ENCODE data around the gene LYPD6B. TPM values are rescaled to one million over a fixed set of nuclear protein-coding genes. Genes with fewer than 3 reads are reported as not detected.

The LYPD6B gene
- total RNA-seq, 1 donor from 2014 or later = 10.1 TPM

DNA sequence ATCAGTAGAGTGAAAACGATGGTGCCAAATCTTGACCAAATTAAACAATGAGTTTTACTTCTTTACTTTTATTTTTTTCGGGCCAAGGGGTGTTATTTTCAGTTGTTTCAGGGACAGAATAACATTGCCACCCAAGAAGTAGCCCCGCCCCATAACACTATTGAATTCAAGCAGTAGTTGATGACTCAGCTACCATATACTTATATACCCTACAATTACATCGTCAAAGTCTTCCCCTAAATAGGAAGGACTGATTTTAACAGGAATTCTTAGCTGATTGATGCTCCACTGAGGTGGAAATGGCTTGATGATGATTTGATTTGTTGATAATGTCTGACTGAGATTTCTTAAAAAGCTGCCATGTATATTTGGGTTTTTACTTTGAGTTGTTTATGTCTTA lies 24.7 kb downstream of the LYPD6B start:
- no peaks in the 10 kb centered on the region for H3K27me3 ChIP-seq
- no peak overlapping the region for H3K27ac ChIP-seq
- no peak for DNase-seq (ENCODE audit: extremely low spot score in 2 of 2)
- TF ChIP-seq, protein P1, sequence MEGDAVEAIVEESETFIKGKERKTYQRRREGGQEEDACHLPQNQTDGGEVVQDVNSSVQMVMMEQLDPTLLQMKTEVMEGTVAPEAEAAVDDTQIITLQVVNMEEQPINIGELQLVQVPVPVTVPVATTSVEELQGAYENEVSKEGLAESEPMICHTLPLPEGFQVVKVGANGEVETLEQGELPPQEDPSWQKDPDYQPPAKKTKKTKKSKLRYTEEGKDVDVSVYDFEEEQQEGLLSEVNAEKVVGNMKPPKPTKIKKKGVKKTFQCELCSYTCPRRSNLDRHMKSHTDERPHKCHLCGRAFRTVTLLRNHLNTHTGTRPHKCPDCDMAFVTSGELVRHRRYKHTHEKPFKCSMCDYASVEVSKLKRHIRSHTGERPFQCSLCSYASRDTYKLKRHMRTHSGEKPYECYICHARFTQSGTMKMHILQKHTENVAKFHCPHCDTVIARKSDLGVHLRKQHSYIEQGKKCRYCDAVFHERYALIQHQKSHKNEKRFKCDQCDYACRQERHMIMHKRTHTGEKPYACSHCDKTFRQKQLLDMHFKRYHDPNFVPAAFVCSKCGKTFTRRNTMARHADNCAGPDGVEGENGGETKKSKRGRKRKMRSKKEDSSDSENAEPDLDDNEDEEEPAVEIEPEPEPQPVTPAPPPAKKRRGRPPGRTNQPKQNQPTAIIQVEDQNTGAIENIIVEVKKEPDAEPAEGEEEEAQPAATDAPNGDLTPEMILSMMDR (IDR thresholded peaks at IDR 0.05) = no peak
- TF ChIP-seq POLR2A (IDR thresholded peaks at IDR 0.05) (no peak), POLR2AphosphoS5 (IDR thresholded peaks at IDR 0.05; ENCODE audit: insufficient read depth in 1 of 2, low read depth in 1 of 2) (no peak)
- intact Hi-C loops (cut with DNase I) = no loop called here
- no peaks in the 10 kb centered on the region for H3K36me3 ChIP-seq
- peaks cover 11% of the 10 kb centered on the region for H3K4me1 ChIP-seq
- H3K9me3 ChIP-seq = no peaks in the 10 kb centered on the region
- H3K4me3 ChIP-seq = no peak overlapping the region

DNA sequence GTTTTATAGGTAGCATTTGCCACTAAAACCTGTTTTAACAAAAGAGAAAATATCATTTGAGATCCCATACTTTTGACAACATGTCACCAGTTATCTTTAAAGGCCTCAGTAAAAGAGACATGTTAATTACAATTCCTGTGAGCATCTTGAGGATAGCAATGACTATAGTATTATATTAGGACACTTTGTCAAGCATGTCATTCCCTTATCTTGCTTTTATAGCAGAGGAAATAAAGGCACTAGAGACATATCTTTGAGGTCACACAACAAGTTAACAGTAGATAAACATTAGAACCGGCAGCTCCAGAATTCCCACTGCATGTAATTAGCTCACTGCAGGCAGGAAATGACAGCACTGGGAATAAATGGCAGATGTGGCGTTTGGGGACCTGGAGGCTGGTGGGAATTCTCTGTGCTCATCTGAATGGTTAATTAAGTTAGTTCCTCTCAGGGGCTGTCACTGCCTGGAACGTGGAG lies 25.9 kb downstream of the LYPD6B start:
- TF ChIP-seq POLR2A (IDR thresholded peaks at IDR 0.05) (no peak), POLR2AphosphoS5 (IDR thresholded peaks at IDR 0.05; ENCODE audit: insufficient read depth in 1 of 2, low read depth in 1 of 2) (no peak)
- TF ChIP-seq, protein P1 (IDR thresholded peaks at IDR 0.05) = no peak
- Histone ChIP-seq H3K4me1 (peaks cover 11% of the 10 kb centered on the region), H3K9me3 (no peaks in the 10 kb centered on the region), H3K36me3 (no peaks in the 10 kb centered on the region), H3K27me3 (no peaks in the 10 kb centered on the region), H3K27ac (no peak overlapping the region), H3K4me3 (no peak overlapping the region)
- intact Hi-C loops (cut with DNase I) = no loop called here
- DNase-seq (ENCODE audit: extremely low spot score in 2 of 2) = no peak

DNA sequence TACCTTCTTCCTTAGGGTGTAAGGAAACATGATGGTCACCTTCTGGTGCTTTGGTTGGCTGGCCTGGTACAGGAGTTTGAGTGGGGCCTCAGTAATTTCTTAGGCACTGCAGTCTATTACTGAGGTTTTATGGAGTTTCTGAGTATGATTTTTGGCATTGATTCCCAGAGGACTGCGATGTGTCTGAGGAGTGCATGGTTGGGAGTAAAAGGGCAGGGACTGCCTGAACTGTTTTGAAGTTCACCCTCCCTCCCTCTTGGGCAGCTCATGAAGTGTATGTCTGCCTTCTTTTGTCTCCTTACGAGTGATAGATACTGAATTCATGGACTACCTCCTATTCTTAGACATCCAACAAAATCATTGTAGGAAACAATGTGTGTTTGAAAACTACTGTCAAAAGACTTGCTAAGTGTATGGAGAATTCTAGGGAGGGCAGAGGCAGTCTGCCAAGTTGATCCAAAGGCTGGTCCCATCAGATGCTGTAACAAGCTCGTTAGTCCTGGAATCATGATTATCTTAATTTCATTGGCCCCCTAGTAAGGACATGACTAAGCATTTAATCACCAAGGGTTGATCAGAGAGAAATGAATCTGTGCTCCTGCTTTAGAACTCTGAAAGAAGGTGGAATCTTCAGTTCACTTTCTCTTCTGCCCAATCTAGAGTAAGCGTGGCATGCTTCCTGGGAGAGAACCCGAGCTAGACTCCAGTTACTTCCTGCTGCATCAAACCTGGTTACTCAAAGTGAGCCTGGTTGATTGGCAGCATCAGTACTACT lies 26.5 kb downstream of the LYPD6B start:
- DNase-seq (ENCODE audit: extremely low spot score in 2 of 2) = no peak
- no peak for TF ChIP-seq POLR2A (IDR thresholded peaks at IDR 0.05)
- TF ChIP-seq, protein P1 (IDR thresholded peaks at IDR 0.05) = no peak
- TF ChIP-seq POLR2AphosphoS5 (IDR thresholded peaks at IDR 0.05; ENCODE audit: insufficient read depth in 1 of 2, low read depth in 1 of 2) = no peak
- Histone ChIP-seq H3K27ac (no peak overlapping the region), H3K36me3 (no peaks in the 10 kb centered on the region), H3K27me3 (no peaks in the 10 kb centered on the region), H3K4me3 (no peak overlapping the region), H3K4me1 (peaks cover 11% of the 10 kb centered on the region), H3K9me3 (no peaks in the 10 kb centered on the region)
- intact Hi-C loops (cut with DNase I) = no loop called here

DNA sequence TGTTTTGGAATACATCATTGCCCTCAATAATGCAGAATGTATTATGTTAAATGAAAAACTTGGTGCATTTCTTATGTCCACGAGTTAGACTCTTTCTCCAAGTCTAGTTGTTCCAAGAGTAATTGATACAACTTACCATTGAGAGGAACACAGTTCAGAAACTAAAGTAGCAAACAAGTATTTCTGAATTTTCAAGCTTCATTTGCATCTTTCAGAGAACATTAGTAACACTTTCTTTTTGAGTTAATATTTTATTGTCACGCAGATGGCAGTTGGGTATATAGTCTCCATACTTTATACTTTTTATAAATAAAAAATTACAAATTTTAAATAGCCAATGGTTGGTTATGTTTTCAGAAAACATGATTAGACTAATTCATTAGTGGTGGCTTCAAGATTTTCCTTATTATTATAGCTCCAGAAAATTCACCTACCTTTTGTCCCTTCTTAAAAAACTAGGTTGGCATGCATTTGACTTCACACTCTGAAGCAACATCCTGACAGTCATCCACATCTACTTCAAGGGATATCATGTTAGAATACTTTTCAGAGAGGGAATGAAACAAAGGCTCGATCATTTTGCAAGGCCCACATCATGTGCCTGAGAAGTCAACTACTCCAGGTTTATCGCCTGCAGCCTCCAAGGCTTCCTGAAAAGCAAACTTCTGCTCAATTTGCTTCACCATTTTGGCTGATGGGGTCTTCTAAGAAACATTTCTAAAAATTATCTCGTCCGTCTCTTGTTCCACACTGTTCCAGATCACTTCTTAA lies 29.9 kb downstream of the LYPD6B start:
- Histone ChIP-seq H3K27me3 (no peaks in the 10 kb centered on the region), H3K27ac (no peak overlapping the region), H3K36me3 (no peaks in the 10 kb centered on the region), H3K4me3 (no peak overlapping the region), H3K9me3 (no peaks in the 10 kb centered on the region), H3K4me1 (peaks cover 11% of the 10 kb centered on the region)
- DNase-seq (ENCODE audit: extremely low spot score in 2 of 2) = no peak
- TF ChIP-seq POLR2AphosphoS5 (IDR thresholded peaks at IDR 0.05; ENCODE audit: insufficient read depth in 1 of 2, low read depth in 1 of 2) (no peak), POLR2A (IDR thresholded peaks at IDR 0.05) (no peak)
- TF ChIP-seq, protein P1 (IDR thresholded peaks at IDR 0.05) = no peak
- intact Hi-C loops (cut with DNase I) = no loop called here

All from vagina (tissue), 2 donors.